ENCODE data around the gene TDRD9.

Gene TDRD9

GRCh38 chr14:103930051-103930604, 1.9 kb downstream of the TDRD9 start:
- FAIRE-seq, result no peak

GRCh38 chr14:103931422-103931821, 3.2 kb downstream of the TDRD9 start:
- no peak for FAIRE-seq

GRCh38 chr14:103932791-103933490, 4.7 kb downstream of the TDRD9 start:
- FAIRE-seq, result no peak

GRCh38 chr14:103935102-103935501, 6.8 kb downstream of the TDRD9 start:
- FAIRE-seq, result no peak

GRCh38 chr14:103941462-103941861, 13.2 kb downstream of the TDRD9 start:
- FAIRE-seq, result no peak

- no peak for FAIRE-seq
Measured at GRCh38 chr14:103941973-103942736, 13.9 kb downstream of the TDRD9 start, which contains the start of gene RD3L. RD3L (minus strand) TSS chr14:103942529; CDS start chr14:103941695, 834 bp downstream.

- FAIRE-seq, result no peak
Measured at GRCh38 chr14:103943673-103944072, 15.4 kb downstream of the TDRD9 start.

GRCh38 chr14:103946975-103947374, 18.7 kb downstream of the TDRD9 start:
- FAIRE-seq, result no peak

GRCh38 chr14:103948442-103948841, 20.2 kb downstream of the TDRD9 start:
- FAIRE-seq, result no peak

- no peak for FAIRE-seq
Measured at GRCh38 chr14:103949131-103949790, 21.0 kb downstream of the TDRD9 start.

GRCh38 chr14:103960457-103961055, 32.3 kb downstream of the TDRD9 start:
- no peak for FAIRE-seq

- FAIRE-seq, result no peak
Measured at GRCh38 chr14:103961928-103962578, 33.8 kb downstream of the TDRD9 start.

GRCh38 chr14:103966631-103967030, 38.4 kb downstream of the TDRD9 start:
- no peak for FAIRE-seq

- no peak for FAIRE-seq
Measured at GRCh38 chr14:103969961-103970360, 41.7 kb downstream of the TDRD9 start.

- FAIRE-seq, result no peak
Measured at GRCh38 chr14:103973354-103973753, 45.1 kb downstream of the TDRD9 start.

- no peak for FAIRE-seq
Measured at GRCh38 chr14:103974575-103974974, 46.3 kb downstream of the TDRD9 start.

GRCh38 chr14:103980623-103981238, 52.5 kb downstream of the TDRD9 start:
- peak; percentile 73 for FAIRE-seq

GRCh38 chr14:103984196-103984595, 55.9 kb downstream of the TDRD9 start:
- no peak for FAIRE-seq

GRCh38 chr14:103989034-103989433, 60.8 kb downstream of the TDRD9 start:
- FAIRE-seq, result no peak

- FAIRE-seq, result no peak
Measured at GRCh38 chr14:103989964-103990363, 61.7 kb downstream of the TDRD9 start.

- no peak for FAIRE-seq
Measured at GRCh38 chr14:103994535-103995184, 66.4 kb downstream of the TDRD9 start.
